ENCODE data around the gene DMBX1.
A peak's percentile ranks its signal among the peaks of the same experiment; 100 is the strongest.

Gene DMBX1

GRCh38 chr1:46489638-46490405 lies at the start of gene DMBX1:
Gene DMBX1 (plus strand): TSS chr1:46489836. CDS start chr1:46507011, 17,175 bp downstream.
- DNase-seq = peak; percentile 13

- no peak for DNase-seq
Observed at GRCh38 chr1:46440478-46440877, 49.2 kb upstream of the DMBX1 start.

- DNase-seq = peak; percentile 64
Observed at GRCh38 chr1:46442317-46443161, 47.1 kb upstream of the DMBX1 start.

- no peak for DNase-seq
Observed at GRCh38 chr1:46444466-46444865, 45.2 kb upstream of the DMBX1 start.

GRCh38 chr1:46445773-46446256 lies 43.8 kb upstream of the DMBX1 start:
- no peak for DNase-seq

- peak; percentile 76 for DNase-seq
Observed at GRCh38 chr1:46446646-46447498, 42.8 kb upstream of the DMBX1 start.

- DNase-seq = no peak
Observed at GRCh38 chr1:46447499-46448108, 42.0 kb upstream of the DMBX1 start.

- DNase-seq = no peak
Observed at GRCh38 chr1:46448109-46448911, 41.3 kb upstream of the DMBX1 start.

GRCh38 chr1:46449223-46450159 lies 40.1 kb upstream of the DMBX1 start:
- no peak for DNase-seq

GRCh38 chr1:46450160-46450517 lies 39.5 kb upstream of the DMBX1 start:
- DNase-seq = no peak

- no peak for DNase-seq
Observed at GRCh38 chr1:46451948-46452930, 37.4 kb upstream of the DMBX1 start.

GRCh38 chr1:46452931-46453325 lies 36.7 kb upstream of the DMBX1 start:
- DNase-seq = no peak

GRCh38 chr1:46453449-46453848 lies 36.2 kb upstream of the DMBX1 start:
- DNase-seq = no peak

GRCh38 chr1:46455951-46456350 lies 33.7 kb upstream of the DMBX1 start:
- no peak for DNase-seq

GRCh38 chr1:46456411-46456963 lies 33.1 kb upstream of the DMBX1 start:
- no peak for DNase-seq

- DNase-seq = no peak
Observed at GRCh38 chr1:46457178-46457577, 32.5 kb upstream of the DMBX1 start.

- DNase-seq = no peak
Observed at GRCh38 chr1:46458190-46458589, 31.4 kb upstream of the DMBX1 start.

GRCh38 chr1:46458846-46459245 lies 30.8 kb upstream of the DMBX1 start:
- no peak for DNase-seq

GRCh38 chr1:46459315-46459714 lies 30.3 kb upstream of the DMBX1 start:
- no peak for DNase-seq

Measured in activated CD4-positive, alpha-beta T cell treated with anti-CD3 and anti-CD28 coated beads, Interleukin-2, amount 50 U/mL, for 1 hour (primary cell).